SK-N-MC (cell line): ENCODE measurements around the gene GNAT3.

Experiments
- DNase-seq: peaks from one replicate; pipeline ENCODE4 v3.0.0-alpha.2; 2011; ENCODE audit warnings: low read depth, low spot score
- H3K27ac ChIP-seq: fragments of 200-600 bp; sonication (generic); 2 replicates; pipeline ENCODE4 v1.5.1; 2016; ENCODE audit warnings: mixed run types
- H3K36me3 ChIP-seq: fragments of 200-600 bp; sonication (generic); 2 replicates; pipeline ENCODE4 v1.6.1; 2017; ENCODE audit warnings: antibody characterized with exemption, low read length, mixed read lengths; ENCODE audit not compliant: insufficient read depth
- H3K4me3 ChIP-seq: fragments of 200-600 bp; sonication (generic); 2 replicates; pipeline ENCODE4 v1.5.1; 2016
- H3K9ac ChIP-seq: fragments of 200-600 bp; sonication (generic); 2 replicates; pipeline ENCODE4 v1.8.0; 2017; ENCODE audit warnings: mixed run types, mixed read lengths; ENCODE audit not compliant: insufficient read length
- H3K9me3 ChIP-seq: fragments of 200-600 bp; sonication (generic); 2 replicates; pipeline ENCODE4 v1.6.1; 2017; ENCODE audit warnings: low read depth, mild to moderate bottlenecking, antibody characterized with exemption, low read length, moderate library complexity, mixed read lengths
- EZH2 ChIP-seq: fragments of 200-600 bp; sonication (generic); IDR thresholded peaks from one replicate; pipeline ENCODE4 v1.6.1; 2017; ENCODE audit warnings: antibody characterized with exemption
- FOXP2 ChIP-seq: optimal IDR thresholded peaks from 2 replicates; pipeline ENCODE3; 2011; ENCODE audit warnings: mild to moderate bottlenecking, moderate library complexity; ENCODE audit not compliant: insufficient read depth; ENCODE audit errors: extremely low read length, control extremely low read depth
- POLR2AphosphoS5 ChIP-seq: IDR thresholded peaks from 2 replicates; pipeline ENCODE4 v1.6.1; 2012; ENCODE audit warnings: mild to moderate bottlenecking, low read depth, low read length, borderline replicate concordance

GNAT3 gene

GRCh38 chr7:80520199-80520598 is 8.3 kb upstream of the GNAT3 start:
- H3K9ac ChIP-seq = no peak overlapping the region
- no peak overlapping the region for H3K4me3 ChIP-seq
- TF ChIP-seq EZH2 (no peak), POLR2AphosphoS5 (no peak)
- H3K27ac ChIP-seq = no peak overlapping the region
- DNase-seq = no peak
- no peaks in the 10 kb centered on the region for H3K36me3 ChIP-seq
- H3K9me3 ChIP-seq = no peaks in the 10 kb centered on the region

GRCh38 chr7:80517282-80517747 is 5.5 kb upstream of the GNAT3 start:
- H3K9me3 ChIP-seq = no peaks in the 10 kb centered on the region
- H3K27ac ChIP-seq = no peak overlapping the region
- DNase-seq = no peak
- H3K4me3 ChIP-seq = no peak overlapping the region
- no peaks in the 10 kb centered on the region for H3K36me3 ChIP-seq
- TF ChIP-seq FOXP2 = no peak
- TF ChIP-seq EZH2 = no peak
- H3K9ac ChIP-seq = no peak overlapping the region

GRCh38 chr7:80515298-80515697 is 3.4 kb upstream of the GNAT3 start:
- no peak overlapping the region for H3K9ac ChIP-seq
- no peak overlapping the region for H3K27ac ChIP-seq
- no peak for DNase-seq
- no peaks in the 10 kb centered on the region for H3K9me3 ChIP-seq
- TF ChIP-seq POLR2AphosphoS5 (no peak), EZH2 (no peak), FOXP2 (no peak)
- no peak overlapping the region for H3K4me3 ChIP-seq
- no peaks in the 10 kb centered on the region for H3K36me3 ChIP-seq

GRCh38 chr7:80510021-80510420 is 1.8 kb downstream of the GNAT3 start:
- DNase-seq = no peak
- Histone ChIP-seq H3K4me3 (no peak overlapping the region), H3K27ac (no peak overlapping the region), H3K36me3 (no peaks in the 10 kb centered on the region), H3K9ac (no peak overlapping the region), H3K9me3 (no peaks in the 10 kb centered on the region)
- TF ChIP-seq EZH2 (no peak), FOXP2 (no peak), POLR2AphosphoS5 (no peak)

GRCh38 chr7:80508440-80508839 is 3.4 kb downstream of the GNAT3 start:
- Histone ChIP-seq H3K4me3 (no peak overlapping the region), H3K27ac (no peak overlapping the region), H3K36me3 (no peaks in the 10 kb centered on the region), H3K9ac (no peak overlapping the region), H3K9me3 (no peaks in the 10 kb centered on the region)
- DNase-seq = no peak
- no peak for TF ChIP-seq POLR2AphosphoS5
- no peak for TF ChIP-seq FOXP2
- TF ChIP-seq EZH2 = no peak

GRCh38 chr7:80505900-80506500 is 5.9 kb downstream of the GNAT3 start:
- DNase-seq = no peak
- no peak for TF ChIP-seq POLR2AphosphoS5
- H3K9ac ChIP-seq = no peak overlapping the region
- H3K9me3 ChIP-seq = no peaks in the 10 kb centered on the region
- no peak overlapping the region for H3K27ac ChIP-seq
- H3K36me3 ChIP-seq = no peaks in the 10 kb centered on the region
- H3K4me3 ChIP-seq = no peak overlapping the region

- H3K9me3 ChIP-seq = no peaks in the 10 kb centered on the region
- TF ChIP-seq POLR2AphosphoS5 (no peak), EZH2 (no peak), FOXP2 (no peak)
- H3K9ac ChIP-seq = no peak overlapping the region
- H3K4me3 ChIP-seq = no peak overlapping the region
- no peak overlapping the region for H3K27ac ChIP-seq
- DNase-seq = no peak
- H3K36me3 ChIP-seq = no peaks in the 10 kb centered on the region
Observed at GRCh38 chr7:80500325-80500724, 11.5 kb downstream of the GNAT3 start.

- DNase-seq = no peak
- H3K27ac ChIP-seq = no peak overlapping the region
- H3K9ac ChIP-seq = no peak overlapping the region
- TF ChIP-seq POLR2AphosphoS5 = no peak
- no peak for TF ChIP-seq EZH2
- no peak for TF ChIP-seq FOXP2
- H3K36me3 ChIP-seq = no peaks in the 10 kb centered on the region
- no peak overlapping the region for H3K4me3 ChIP-seq
- no peaks in the 10 kb centered on the region for H3K9me3 ChIP-seq
Observed at GRCh38 chr7:80499350-80499953, 12.4 kb downstream of the GNAT3 start.

GRCh38 chr7:80498481-80499349 is 13.1 kb downstream of the GNAT3 start:
- Histone ChIP-seq H3K9me3 (no peaks in the 10 kb centered on the region), H3K36me3 (no peaks in the 10 kb centered on the region), H3K27ac (no peak overlapping the region), H3K9ac (no peak overlapping the region), H3K4me3 (no peak overlapping the region)
- no peak for TF ChIP-seq FOXP2
- no peak for TF ChIP-seq POLR2AphosphoS5
- TF ChIP-seq EZH2 = no peak
- no peak for DNase-seq
